ENCODE measurements around the gene NRIP3.

GRCh38 chr11:8937159-8937558 is 66.6 kb downstream of the NRIP3 start:
- TF ChIP-seq, protein P1, sequence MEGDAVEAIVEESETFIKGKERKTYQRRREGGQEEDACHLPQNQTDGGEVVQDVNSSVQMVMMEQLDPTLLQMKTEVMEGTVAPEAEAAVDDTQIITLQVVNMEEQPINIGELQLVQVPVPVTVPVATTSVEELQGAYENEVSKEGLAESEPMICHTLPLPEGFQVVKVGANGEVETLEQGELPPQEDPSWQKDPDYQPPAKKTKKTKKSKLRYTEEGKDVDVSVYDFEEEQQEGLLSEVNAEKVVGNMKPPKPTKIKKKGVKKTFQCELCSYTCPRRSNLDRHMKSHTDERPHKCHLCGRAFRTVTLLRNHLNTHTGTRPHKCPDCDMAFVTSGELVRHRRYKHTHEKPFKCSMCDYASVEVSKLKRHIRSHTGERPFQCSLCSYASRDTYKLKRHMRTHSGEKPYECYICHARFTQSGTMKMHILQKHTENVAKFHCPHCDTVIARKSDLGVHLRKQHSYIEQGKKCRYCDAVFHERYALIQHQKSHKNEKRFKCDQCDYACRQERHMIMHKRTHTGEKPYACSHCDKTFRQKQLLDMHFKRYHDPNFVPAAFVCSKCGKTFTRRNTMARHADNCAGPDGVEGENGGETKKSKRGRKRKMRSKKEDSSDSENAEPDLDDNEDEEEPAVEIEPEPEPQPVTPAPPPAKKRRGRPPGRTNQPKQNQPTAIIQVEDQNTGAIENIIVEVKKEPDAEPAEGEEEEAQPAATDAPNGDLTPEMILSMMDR (conservative IDR thresholded peaks at IDR 0.05; ENCODE audit: low read length) = no peak
- no peak for TF ChIP-seq EZH2phosphoT487 (IDR thresholded peaks at IDR 0.05; ENCODE audit: borderline replicate concordance, low read depth, low read length)
